MCF 10A (cell line): ENCODE results near the gene SSBP2. TPM values are rescaled to one million over a fixed set of nuclear protein-coding genes. Genes with fewer than 3 reads are reported as not detected.

Experiments
- BruUV-seq: library from RNA; stranded (reverse); fragments of 400-500 nt; replicated peaks from 2 replicates; lab custom pipeline; 2021; lab: Mats Ljungman, UMichigan
- CTCF ChIA-PET: fragments of 300-600 bp; sonication (Branson Sonifier 250); formaldehyde crosslinking; extraction: SDS; loops from one replicate; lab custom pipeline; 2021; ENCODE audit warnings: antibody characterized with exemption, inconsistent platforms; lab: Yijun Ruan, JAX
- POLR2A ChIA-PET: fragments of 300-600, 350-650 bp; sonication (Branson Sonifier 250); formaldehyde crosslinking; extraction: SDS; loops from one replicate; lab custom pipeline; 2020; ENCODE audit warnings: antibody characterized with exemption, inconsistent platforms; lab: Yijun Ruan, JAX
- DNase-seq: peaks from one replicate; pipeline ENCODE4 v3.0.0-alpha.2; 2018; ENCODE audit not compliant: unreplicated experiment
- H3K27ac Mint-ChIP-seq: one replicate; pipeline ENCODE4 v1.8.0; 2022; ENCODE audit warnings: mild to moderate bottlenecking, low read depth, mixed read lengths; ENCODE audit not compliant: unreplicated experiment
- H3K27me3 Mint-ChIP-seq: one replicate; pipeline ENCODE4 v1.8.0; 2022; ENCODE audit warnings: mixed read lengths; ENCODE audit not compliant: insufficient read depth, unreplicated experiment
- H3K36me3 Mint-ChIP-seq: one replicate; pipeline ENCODE4 v1.8.0; 2022; ENCODE audit warnings: mild to moderate bottlenecking, moderate library complexity, mixed read lengths; ENCODE audit not compliant: insufficient read depth, unreplicated experiment
- H3K4me1 Mint-ChIP-seq: one replicate; pipeline ENCODE4 v1.8.0; 2022; ENCODE audit warnings: mixed read lengths; ENCODE audit not compliant: insufficient read depth, unreplicated experiment
- H3K4me3 Mint-ChIP-seq: one replicate; pipeline ENCODE4 v1.8.0; 2022; ENCODE audit warnings: mild to moderate bottlenecking, moderate library complexity, mixed read lengths; ENCODE audit not compliant: unreplicated experiment
- H3K9me3 Mint-ChIP-seq: one replicate; pipeline ENCODE4 v1.8.0; 2022; ENCODE audit warnings: mixed read lengths; ENCODE audit not compliant: unreplicated experiment
- CTCF ChIP-seq: fragments of 200-600 bp; IDR thresholded peaks from one replicate; pipeline ENCODE4 v1.8.0; 2022; ENCODE audit warnings: antibody characterized with exemption, mild to moderate bottlenecking; ENCODE audit not compliant: unreplicated experiment
- intact Hi-C: fragments of 100-400 bp; cut with micrococcal nuclease; formaldehyde crosslinking; loops from 2 replicates; pipeline ENCODE4 v1.14.1; 2022
- total RNA-seq: library from RNA; stranded (reverse); gene quantifications from 2 replicates; pipeline ENCODE4 v1.2.3, GENCODE V29; 2022

SSBP2 gene
- total RNA-seq, 1 experiment from 2014 or later, result 52.7 TPM

DNA sequence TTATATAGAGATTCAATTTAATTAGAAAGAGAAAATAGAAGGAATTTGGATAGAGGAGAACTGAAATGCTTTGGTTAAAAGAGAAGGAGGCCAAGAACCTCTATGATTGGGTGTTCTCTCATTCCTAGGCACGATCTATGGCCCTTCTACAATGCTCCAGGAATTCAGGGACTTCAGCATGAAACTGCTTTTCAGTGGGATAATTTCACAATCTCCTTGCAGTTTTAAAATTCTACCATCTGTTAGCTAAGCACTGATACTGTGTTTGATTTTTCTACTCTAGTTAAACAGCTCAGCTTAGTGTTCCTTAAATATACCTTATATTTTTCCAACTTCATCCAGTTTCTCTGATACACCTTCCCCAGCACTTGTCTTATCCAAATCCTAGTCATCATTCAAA, 141.9 kb downstream of the SSBP2 start:
- no peak overlapping the region for H3K4me3 Mint-ChIP-seq
- peaks cover 24% of the 10 kb centered on the region for H3K36me3 Mint-ChIP-seq
- H3K4me1 Mint-ChIP-seq, result no peaks in the 10 kb centered on the region
- H3K27ac Mint-ChIP-seq, result no peak overlapping the region
- intact Hi-C loops, result no loop called here
- ChIA-PET POLR2A (interaction anchor here (1.1 kb wide), 1 partner anchor 14 kb away, joined by 3 read pairs; no protein-coding TSS in a partner anchor), CTCF (no interaction called here)
- no peak for DNase-seq
- no peaks in the 10 kb centered on the region for H3K9me3 Mint-ChIP-seq
- no peak for TF ChIP-seq CTCF
- H3K27me3 Mint-ChIP-seq, result no peaks in the 10 kb centered on the region
- no TSS peak for BruUV-seq

DNA sequence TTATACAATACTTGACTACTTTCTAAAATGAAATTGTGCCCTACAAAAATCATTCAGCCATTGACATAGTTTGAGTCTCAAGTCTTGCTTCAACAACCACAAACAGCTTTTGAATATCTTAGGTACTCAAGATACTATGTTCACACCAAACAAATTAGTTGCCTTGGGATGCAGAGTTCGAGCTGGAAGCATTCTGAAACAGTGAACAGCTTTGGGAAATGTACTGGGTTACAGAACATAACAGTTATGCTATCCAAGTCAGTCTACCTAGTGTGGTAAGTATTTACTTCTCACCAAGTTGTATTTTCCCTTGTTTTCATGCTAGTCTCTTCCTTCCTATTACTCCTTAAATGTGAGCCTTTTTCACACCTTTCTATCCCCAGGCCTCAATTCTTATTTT, 143.2 kb downstream of the SSBP2 start:
- Mint-ChIP-seq H3K27me3 (no peaks in the 10 kb centered on the region), H3K36me3 (peaks cover 17% of the 10 kb centered on the region), H3K27ac (no peak overlapping the region), H3K9me3 (no peaks in the 10 kb centered on the region), H3K4me1 (no peaks in the 10 kb centered on the region), H3K4me3 (no peak overlapping the region)
- DNase-seq, result no peak
- TF ChIP-seq CTCF, result no peak
- POLR2A ChIA-PET, result no interaction called here
- intact Hi-C loops, result no loop called here
- CTCF ChIA-PET, result no interaction called here
- BruUV-seq, result no TSS peak

- no peak for TF ChIP-seq CTCF
- POLR2A ChIA-PET, result interaction anchor here (1.3 kb wide), 1 partner anchor 117 kb away, joined by 3 read pairs; no protein-coding TSS in a partner anchor
- intact Hi-C loops, result no loop called here
- Mint-ChIP-seq H3K4me3 (no peak overlapping the region), H3K9me3 (no peaks in the 10 kb centered on the region), H3K36me3 (peaks cover 25% of the 10 kb centered on the region), H3K27me3 (no peaks in the 10 kb centered on the region), H3K27ac (no peak overlapping the region), H3K4me1 (no peaks in the 10 kb centered on the region)
- no TSS peak for BruUV-seq
- CTCF ChIA-PET, result no interaction called here
- DNase-seq, result no peak
Observed at GRCh38 chr5:81606150-81606549, 144.7 kb downstream of the SSBP2 start.

DNA sequence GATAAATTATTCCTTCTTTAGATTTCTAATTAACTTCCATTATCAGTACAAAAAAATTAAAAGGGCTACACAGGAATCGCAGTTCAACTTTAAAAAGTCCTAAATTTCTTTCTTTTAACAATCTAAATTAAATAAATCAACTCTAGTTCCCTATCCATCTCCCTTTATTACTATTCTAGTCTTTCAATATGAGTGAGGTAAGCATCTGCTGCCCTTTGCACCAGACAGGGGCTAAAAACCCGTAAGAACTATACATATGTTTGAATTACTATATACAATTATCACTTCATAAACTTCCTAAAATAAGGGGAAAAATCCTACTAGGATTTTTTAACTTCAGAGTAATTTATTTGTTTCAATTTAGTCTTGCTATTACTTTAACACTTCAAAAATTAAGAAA, 145.6 kb downstream of the SSBP2 start:
- no peaks in the 10 kb centered on the region for H3K27me3 Mint-ChIP-seq
- intact Hi-C loops, result no loop called here

More for the DNA sequence above, 145.6 kb downstream of the SSBP2 start:
- Mint-ChIP-seq H3K9me3 (no peaks in the 10 kb centered on the region), H3K36me3 (peaks cover 29% of the 10 kb centered on the region), H3K4me3 (no peak overlapping the region), H3K4me1 (no peaks in the 10 kb centered on the region), H3K27ac (no peak overlapping the region)
- ChIA-PET CTCF (no interaction called here), POLR2A (no interaction called here)
- BruUV-seq, result no TSS peak
- DNase-seq, result no peak
- TF ChIP-seq CTCF, result no peak
